NB4 (cell line): ENCODE results near the gene CALR.

ENCODE experiments used
- DNase-seq: peaks from one replicate; pipeline ENCODE4 v3.0.0; 2010; ENCODE audit warnings: low read depth
- H3K4me3 ChIP-seq: one replicate; pipeline ENCODE4 v1.5.1; 2011; ENCODE audit warnings: mild to moderate bottlenecking, low read depth, low read length, moderate library complexity
- MYC ChIP-seq: IDR thresholded peaks from 2 replicates; pipeline ENCODE4 v1.6.1; 2011; ENCODE audit warnings: low read depth, low read length
- POLR2A ChIP-seq: IDR thresholded peaks from 2 replicates; pipeline ENCODE4 v1.6.1; 2011; ENCODE audit warnings: mild to moderate bottlenecking; ENCODE audit not compliant: insufficient read length; ENCODE audit errors: extremely low read depth
- TF ChIP-seq, protein P1 (sequence below): IDR thresholded peaks from 2 replicates; pipeline ENCODE4 v1.6.1; 2011; ENCODE audit warnings: low read depth, low read length
- TF ChIP-seq, protein P2 (sequence below): IDR thresholded peaks from one replicate; pipeline ENCODE4 v1.5.1; 2012; ENCODE audit warnings: low read depth, low read length

Gene CALR

DNA sequence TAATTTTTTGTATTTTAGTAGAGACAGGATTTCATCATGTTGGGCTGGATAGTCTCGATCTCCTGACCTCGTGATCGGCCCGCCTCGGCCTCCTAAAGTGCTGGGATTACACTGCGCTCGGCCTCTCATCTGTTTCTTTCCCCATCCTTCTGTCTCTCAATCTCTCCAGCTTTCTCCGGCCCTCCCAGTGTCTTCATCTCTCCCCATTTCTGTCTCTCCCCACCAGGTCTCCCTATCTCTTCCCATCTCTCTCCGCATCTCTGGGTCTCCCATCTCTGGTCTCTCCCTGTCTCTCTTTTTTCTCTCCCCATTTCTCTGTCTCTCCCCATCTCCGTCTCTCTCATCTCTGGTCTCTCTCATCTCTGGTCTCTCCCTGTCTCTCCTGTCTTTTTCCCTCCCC, 44.7 kb downstream of the CALR start:
- no peak for DNase-seq
- no peak overlapping the region for H3K4me3 ChIP-seq

DNA sequence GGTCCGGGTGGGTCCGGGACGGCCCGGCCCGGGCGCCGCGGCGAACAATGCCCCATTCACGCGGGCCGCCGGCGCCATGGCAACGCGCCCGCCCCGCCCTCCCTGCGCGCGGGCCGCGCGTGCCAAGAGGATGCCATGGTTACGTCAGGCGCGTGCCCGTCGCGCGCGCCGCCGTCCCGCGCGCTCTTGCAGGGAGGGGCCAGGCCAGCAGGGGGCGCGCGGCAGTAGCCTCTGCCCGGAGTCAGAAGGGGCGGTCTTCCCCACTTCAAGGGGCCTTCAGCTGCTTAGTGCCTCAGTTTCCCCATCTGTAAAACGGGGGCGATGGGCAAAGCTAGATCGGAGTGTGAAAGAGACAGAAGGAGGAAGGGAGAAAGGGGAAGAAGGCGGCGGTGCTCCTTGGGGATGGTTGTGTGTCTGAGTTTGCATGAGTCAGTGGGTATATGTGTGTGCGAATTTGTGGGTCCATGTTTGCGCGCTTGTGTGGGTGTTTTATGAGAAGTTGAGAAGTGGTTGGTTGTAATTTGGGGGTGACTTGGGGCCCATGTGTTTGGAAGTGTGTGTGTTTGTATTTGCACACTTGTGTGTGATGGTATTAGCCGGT, 45.2 kb downstream of the CALR start:
- no peak overlapping the region for H3K4me3 ChIP-seq
- DNase-seq, result peak; percentile 66

More for the DNA sequence above, 44.7 kb downstream of the CALR start:
- TF ChIP-seq, protein P1, sequence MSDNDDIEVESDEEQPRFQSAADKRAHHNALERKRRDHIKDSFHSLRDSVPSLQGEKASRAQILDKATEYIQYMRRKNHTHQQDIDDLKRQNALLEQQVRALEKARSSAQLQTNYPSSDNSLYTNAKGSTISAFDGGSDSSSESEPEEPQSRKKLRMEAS, result no peak
- TF ChIP-seq POLR2A, result no peak
- TF ChIP-seq, protein P2, sequence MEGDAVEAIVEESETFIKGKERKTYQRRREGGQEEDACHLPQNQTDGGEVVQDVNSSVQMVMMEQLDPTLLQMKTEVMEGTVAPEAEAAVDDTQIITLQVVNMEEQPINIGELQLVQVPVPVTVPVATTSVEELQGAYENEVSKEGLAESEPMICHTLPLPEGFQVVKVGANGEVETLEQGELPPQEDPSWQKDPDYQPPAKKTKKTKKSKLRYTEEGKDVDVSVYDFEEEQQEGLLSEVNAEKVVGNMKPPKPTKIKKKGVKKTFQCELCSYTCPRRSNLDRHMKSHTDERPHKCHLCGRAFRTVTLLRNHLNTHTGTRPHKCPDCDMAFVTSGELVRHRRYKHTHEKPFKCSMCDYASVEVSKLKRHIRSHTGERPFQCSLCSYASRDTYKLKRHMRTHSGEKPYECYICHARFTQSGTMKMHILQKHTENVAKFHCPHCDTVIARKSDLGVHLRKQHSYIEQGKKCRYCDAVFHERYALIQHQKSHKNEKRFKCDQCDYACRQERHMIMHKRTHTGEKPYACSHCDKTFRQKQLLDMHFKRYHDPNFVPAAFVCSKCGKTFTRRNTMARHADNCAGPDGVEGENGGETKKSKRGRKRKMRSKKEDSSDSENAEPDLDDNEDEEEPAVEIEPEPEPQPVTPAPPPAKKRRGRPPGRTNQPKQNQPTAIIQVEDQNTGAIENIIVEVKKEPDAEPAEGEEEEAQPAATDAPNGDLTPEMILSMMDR, result no peak
- no peak for TF ChIP-seq MYC

DNA sequence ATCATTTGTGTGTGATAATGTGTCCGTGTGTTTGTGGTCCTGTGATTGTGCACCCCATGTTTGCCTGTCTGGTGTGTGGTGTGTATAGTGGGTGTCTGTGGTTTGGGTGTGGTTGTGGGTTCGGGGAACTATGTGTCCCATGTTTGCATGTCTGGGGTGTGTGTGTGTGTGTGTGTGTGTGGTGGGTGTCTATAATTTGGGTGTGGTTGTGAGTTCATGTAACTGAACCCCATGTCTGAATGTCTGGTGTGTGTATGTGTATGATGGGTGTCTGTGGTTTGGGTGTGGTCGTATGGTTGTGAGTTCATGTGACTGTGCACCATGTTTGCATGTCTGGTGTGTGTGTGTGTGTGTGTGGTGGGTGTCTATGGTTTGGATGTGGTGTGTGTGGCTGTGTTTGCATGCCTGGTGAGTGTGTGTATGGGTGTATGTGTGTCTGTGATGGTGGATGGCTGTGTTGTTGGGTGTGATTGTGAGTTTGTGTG, 45.8 kb downstream of the CALR start:
- DNase-seq, result no peak
- H3K4me3 ChIP-seq, result no peak overlapping the region
- TF ChIP-seq MYC (no peak), POLR2A (no peak)
- TF ChIP-seq, protein P1, result no peak
- TF ChIP-seq, protein P2, result no peak

More for the DNA sequence above, 45.2 kb downstream of the CALR start:
- no peak for TF ChIP-seq POLR2A
- no peak for TF ChIP-seq MYC
- TF ChIP-seq, protein P2, result peak; percentile 57

DNA sequence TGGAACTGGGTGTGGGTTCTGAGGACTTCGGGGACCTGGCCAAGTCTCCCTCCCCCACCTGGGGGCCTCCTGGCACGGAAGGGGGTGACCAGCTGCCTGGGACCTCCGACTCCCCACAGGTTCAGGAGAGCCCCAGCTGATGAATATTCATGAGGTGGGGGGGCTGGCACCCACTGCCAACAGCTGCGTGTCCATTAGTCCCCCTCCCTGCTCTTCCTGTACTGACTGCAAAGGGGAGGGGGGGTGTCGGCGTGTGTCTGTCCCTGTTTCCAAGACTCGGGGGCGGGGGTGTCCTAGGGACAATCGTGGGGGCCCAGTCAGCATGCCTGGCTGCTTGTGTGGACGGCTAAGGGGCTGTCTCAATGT, 46.3 kb downstream of the CALR start:
- TF ChIP-seq, protein P2, result no peak
- TF ChIP-seq, protein P1, result no peak
- TF ChIP-seq POLR2A (no peak), MYC (no peak)
- no peak for DNase-seq
- H3K4me3 ChIP-seq, result no peak overlapping the region

DNA sequence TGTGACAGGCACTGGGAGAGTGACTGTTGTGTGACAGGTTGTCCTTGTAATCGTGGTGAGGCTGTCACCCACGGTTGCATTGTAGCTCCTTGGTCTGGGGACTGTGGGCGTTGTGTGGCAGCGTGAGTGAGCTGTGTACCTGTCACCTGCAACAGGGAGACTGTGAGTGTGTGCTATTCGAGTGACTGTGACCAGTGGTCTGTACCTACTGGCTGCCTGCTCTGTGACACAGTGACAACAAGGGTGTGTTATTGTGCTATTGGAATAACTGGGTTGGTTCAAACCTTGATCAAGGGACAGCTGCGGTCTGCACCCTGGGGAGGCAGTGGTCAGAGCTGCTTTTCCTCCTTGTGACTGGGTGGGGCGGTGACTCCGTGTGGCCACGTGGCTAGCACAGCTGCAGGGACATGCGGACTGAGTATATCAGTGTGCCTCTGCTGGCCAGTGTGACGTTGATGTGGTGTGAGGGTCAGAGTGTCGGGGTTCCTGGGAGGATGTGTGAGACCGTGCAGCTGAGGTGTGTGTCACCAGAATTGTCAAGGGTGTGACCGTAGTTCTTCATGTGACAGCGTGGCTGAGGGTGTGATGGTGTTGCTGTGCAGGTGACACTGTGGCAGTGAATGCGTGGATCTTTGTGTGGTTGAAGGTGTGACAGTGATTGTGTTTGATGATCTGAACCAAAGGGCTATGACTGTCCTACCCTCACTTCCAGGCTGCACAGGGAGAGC, 46.8 kb downstream of the CALR start:
- TF ChIP-seq, protein P2, result no peak
- TF ChIP-seq MYC, result peak; percentile 86
- no peak for TF ChIP-seq POLR2A
- TF ChIP-seq, protein P1, result peak; percentile 95
- no peak overlapping the region for H3K4me3 ChIP-seq
- peak; percentile 70 for DNase-seq
